HepG2 (cell line): Measurements from ENCODE around the gene TLDC2.

Experiments
- EP300 ChIP-seq, 3 experiments: sonication (generic) in 1 of 3; formaldehyde crosslinking in 1 of 3; IDR thresholded peaks; 2 replicates each; pipeline versions ENCODE4 v1.5.1 to v1.6.1; 2011 to 2020; ENCODE audit warnings: low read depth in 2 of 3, low read length in 2 of 3, borderline replicate concordance in 1 of 3, improper control_type of control experiment in 1 of 3, mild to moderate bottlenecking in 1 of 3, missing genetic modification reagents in 1 of 3, moderate library complexity in 1 of 3
- KLF6 ChIP-seq: IDR thresholded peaks from 2 replicates; pipeline ENCODE4 v1.8.0; 2016; ENCODE audit warnings: missing biosample characterization, missing genetic modification reagents
- NR2C2 ChIP-seq: sonication (generic); formaldehyde crosslinking; IDR thresholded peaks from 2 replicates; pipeline ENCODE4 v1.4.0; 2020; ENCODE audit warnings: missing genetic modification reagents, mild to moderate bottlenecking, moderate library complexity, borderline replicate concordance
- ZKSCAN8 ChIP-seq: IDR thresholded peaks from 2 replicates; pipeline ENCODE4 v1.6.1; 2016; ENCODE audit warnings: borderline replicate concordance, missing genetic modification reagents, missing compliant biosample characterization
- ZNF549 ChIP-seq: sonication (generic); formaldehyde crosslinking; IDR thresholded peaks from 2 replicates; pipeline ENCODE4 v1.5.0; 2020; ENCODE audit warnings: missing genetic modification reagents
- TF ChIP-seq, protein P1 (sequence below): sonication (generic); formaldehyde crosslinking; IDR thresholded peaks from 2 replicates; pipeline ENCODE4 v1.4.0; 2020; ENCODE audit warnings: missing genetic modification reagents, mild to moderate bottlenecking, borderline replicate concordance

DNA sequence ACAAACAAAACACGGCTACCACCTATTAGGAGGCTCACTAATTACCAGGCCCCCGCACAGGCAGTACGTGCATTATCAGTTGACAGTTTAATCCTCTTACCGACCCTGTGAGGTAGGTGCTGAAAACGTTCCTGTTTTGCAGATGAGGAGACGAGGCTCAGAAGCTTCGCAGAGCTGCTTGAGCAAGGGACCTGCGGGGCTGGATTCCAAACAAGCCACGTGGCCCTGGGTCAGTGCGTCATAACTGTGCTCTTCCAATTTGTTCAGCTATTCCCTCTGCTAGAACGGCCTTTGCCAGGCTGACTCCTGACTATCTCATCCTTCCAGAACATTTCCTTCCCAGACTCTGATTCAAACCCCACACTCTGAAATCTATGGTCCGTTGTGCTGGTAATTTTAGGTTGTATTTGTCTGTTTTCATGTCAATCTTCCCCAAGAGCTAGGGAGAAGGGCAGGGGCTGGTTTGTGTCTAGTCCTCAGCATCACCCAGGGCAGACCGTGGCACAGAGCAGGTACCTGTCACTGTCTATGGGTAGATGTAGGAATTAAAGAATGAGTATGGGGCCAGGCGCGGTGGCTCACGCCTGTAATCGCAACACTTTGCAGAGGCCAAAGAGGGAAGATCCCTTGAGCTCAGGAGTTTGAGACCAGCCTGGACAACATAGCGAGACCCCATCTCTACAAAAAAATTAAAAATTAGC, 28.8 kb upstream of the TLDC2 start:
- TF ChIP-seq ZKSCAN8 (no peak), ZNF549 (CRISPR knock-in tag) (no peak), NR2C2 (CRISPR knock-in tag) (no peak), KLF6 (no peak), EP300 (IDR thresholded peaks at IDR 0.05; ENCODE audit: low read depth in 2 of 2, low read length in 2 of 2) (no peak), EP300 (CRISPR knock-in tag; IDR thresholded peaks at IDR 0.05; ENCODE audit: borderline replicate concordance) (no peak)
- TF ChIP-seq, protein P1, sequence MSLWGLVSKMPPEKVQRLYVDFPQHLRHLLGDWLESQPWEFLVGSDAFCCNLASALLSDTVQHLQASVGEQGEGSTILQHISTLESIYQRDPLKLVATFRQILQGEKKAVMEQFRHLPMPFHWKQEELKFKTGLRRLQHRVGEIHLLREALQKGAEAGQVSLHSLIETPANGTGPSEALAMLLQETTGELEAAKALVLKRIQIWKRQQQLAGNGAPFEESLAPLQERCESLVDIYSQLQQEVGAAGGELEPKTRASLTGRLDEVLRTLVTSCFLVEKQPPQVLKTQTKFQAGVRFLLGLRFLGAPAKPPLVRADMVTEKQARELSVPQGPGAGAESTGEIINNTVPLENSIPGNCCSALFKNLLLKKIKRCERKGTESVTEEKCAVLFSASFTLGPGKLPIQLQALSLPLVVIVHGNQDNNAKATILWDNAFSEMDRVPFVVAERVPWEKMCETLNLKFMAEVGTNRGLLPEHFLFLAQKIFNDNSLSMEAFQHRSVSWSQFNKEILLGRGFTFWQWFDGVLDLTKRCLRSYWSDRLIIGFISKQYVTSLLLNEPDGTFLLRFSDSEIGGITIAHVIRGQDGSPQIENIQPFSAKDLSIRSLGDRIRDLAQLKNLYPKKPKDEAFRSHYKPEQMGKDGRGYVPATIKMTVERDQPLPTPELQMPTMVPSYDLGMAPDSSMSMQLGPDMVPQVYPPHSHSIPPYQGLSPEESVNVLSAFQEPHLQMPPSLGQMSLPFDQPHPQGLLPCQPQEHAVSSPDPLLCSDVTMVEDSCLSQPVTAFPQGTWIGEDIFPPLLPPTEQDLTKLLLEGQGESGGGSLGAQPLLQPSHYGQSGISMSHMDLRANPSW: no peak
